Hepatocyte (in vitro differentiated cells): Measurements from ENCODE around the gene SEMA5A. TPM values are rescaled to one million over a fixed set of nuclear protein-coding genes. Genes with fewer than 3 reads are reported as not detected.

Source experiments
- DNase-seq: peaks from one replicate; pipeline ENCODE4 v3.0.0-alpha.2; 2016; ENCODE audit warnings: low spot score
- H2AFZ ChIP-seq: fragments of 200-600 bp; sonication (generic); 2 replicates; pipeline ENCODE4 v1.6.0; 2016; ENCODE audit warnings: antibody characterized with exemption, mild to moderate bottlenecking
- H3K27ac ChIP-seq: fragments of 200-600 bp; sonication (generic); 2 replicates; pipeline ENCODE4 v1.5.1; 2016; ENCODE audit warnings: mild to moderate bottlenecking
- H3K27me3 ChIP-seq: fragments of 200-600 bp; sonication (generic); 2 replicates; pipeline ENCODE4 v1.6.1; 2016
- H3K36me3 ChIP-seq: fragments of 200-600 bp; sonication (generic); replicated peaks from 2 replicates; pipeline ENCODE4 v1.5.1; 2016; ENCODE audit warnings: low read depth; ENCODE audit not compliant: insufficient read depth
- H3K4me1 ChIP-seq: fragments of 200-600 bp; sonication (generic); 2 replicates; pipeline ENCODE4 v1.5.1; 2016; ENCODE audit warnings: mild to moderate bottlenecking, moderate library complexity; ENCODE audit not compliant: insufficient read depth
- H3K4me2 ChIP-seq: fragments of 200-600 bp; sonication (generic); 2 replicates; pipeline ENCODE4 v1.6.0; 2016
- H3K4me3 ChIP-seq: fragments of 200-600 bp; sonication (generic); 2 replicates; pipeline ENCODE4 v1.5.1; 2016; ENCODE audit warnings: mild to moderate bottlenecking
- H3K79me2 ChIP-seq: fragments of 200-600 bp; sonication (generic); 2 replicates; pipeline ENCODE4 v1.6.0; 2017; ENCODE audit warnings: mild to moderate bottlenecking
- H3K9me2 ChIP-seq: fragments of 200-600 bp; sonication (generic); replicated peaks from 2 replicates; pipeline ENCODE4 v1.6.0; 2017; ENCODE audit warnings: mild to moderate bottlenecking; ENCODE audit not compliant: insufficient read depth
- H3K9me3 ChIP-seq: fragments of 200-600 bp; sonication (generic); 2 replicates; pipeline ENCODE4 v1.5.1; 2016; ENCODE audit warnings: low read depth, mild to moderate bottlenecking
- H4K20me1 ChIP-seq: fragments of 200-600 bp; sonication (generic); 2 replicates; pipeline ENCODE4 v1.6.0; 2016; ENCODE audit warnings: mild to moderate bottlenecking; ENCODE audit not compliant: insufficient read depth, poor library complexity, severe bottlenecking
- CTCF ChIP-seq: fragments of 200-600 bp; sonication (generic); IDR thresholded peaks from 2 replicates; pipeline ENCODE4 v1.5.1; 2016; ENCODE audit warnings: antibody characterized with exemption, mild to moderate bottlenecking; ENCODE audit not compliant: poor library complexity
- EZH2 ChIP-seq: fragments of 200-600 bp; sonication (generic); IDR thresholded peaks from 2 replicates; pipeline ENCODE4 v1.6.1; 2016; ENCODE audit warnings: antibody characterized with exemption, mild to moderate bottlenecking, borderline replicate concordance
- EZH2phosphoT487 ChIP-seq: fragments of 200-600 bp; sonication (generic); IDR thresholded peaks from one replicate; pipeline ENCODE4 v1.6.1; 2018; ENCODE audit warnings: antibody characterized with exemption, mild to moderate bottlenecking, low read depth, moderate library complexity; ENCODE audit not compliant: unreplicated experiment, severe bottlenecking
- WGBS: methylation state at CpG from one replicate; pipeline ENCODE4 v1.1.6; 2016; ENCODE audit warnings: low lambda C conversion rate; ENCODE audit errors: missing lambda C conversion rate; 5-methylcytosine and 5-hydroxymethylcytosine counted together
- polyA plus RNA-seq: library from polyadenylated mRNA; unstranded; fragments of >200 nt; fragmentation: Nextera tagmentation; extraction: Ambion mirVana; gene quantifications from 2 replicates; pipeline ENCODE4 v1.2.1, GENCODE V29; 2016
- total RNA-seq: library from RNA; depleted of rRNA; stranded (reverse); fragments of >200 nt; gene quantifications from 2 replicates; pipeline ENCODE4 v1.2.3, GENCODE V29; 2014

Gene SEMA5A
- total and polyA plus RNA-seq, 2 experiments from 2014 or later: 10.7 to 21.7 TPM

GRCh38 chr5:9230355-9230754 lies 315.5 kb downstream of the SEMA5A start:
- 99% methylated on average over 5 of the region's 5 CpGs for WGBS

GRCh38 chr5:9226016-9226536 lies 319.8 kb downstream of the SEMA5A start:
- peak; percentile 13 for DNase-seq
- TF ChIP-seq EZH2 (no peak), CTCF (no peak), EZH2phosphoT487 (no peak)
- 79% methylated on average over 2 of the region's 2 CpGs for WGBS
- H3K4me1 ChIP-seq: peaks cover 8% of the 10 kb centered on the region
- no peaks in the 10 kb centered on the region for H3K36me3 ChIP-seq
- H3K4me3 ChIP-seq: no peak overlapping the region
- peak overlapping the region; percentile 17 for H3K4me2 ChIP-seq
- H3K9me3 ChIP-seq: no peaks in the 10 kb centered on the region
- H3K79me2 ChIP-seq: no peaks in the 10 kb centered on the region
- no peaks in the 10 kb centered on the region for H4K20me1 ChIP-seq
- H3K27ac ChIP-seq: no peak overlapping the region
- no peaks in the 10 kb centered on the region for H3K9me2 ChIP-seq
- H3K27me3 ChIP-seq: no peaks in the 10 kb centered on the region
- H2AFZ ChIP-seq: no peak overlapping the region

More at GRCh38 chr5:9230355-9230754, 315.5 kb downstream of the SEMA5A start:
- no peaks in the 10 kb centered on the region for H3K79me2 ChIP-seq
- no peaks in the 10 kb centered on the region for H3K9me3 ChIP-seq
- no peaks in the 10 kb centered on the region for H4K20me1 ChIP-seq
- H3K4me3 ChIP-seq: no peak overlapping the region
- H2AFZ ChIP-seq: no peak overlapping the region
- peaks cover 20% of the 10 kb centered on the region for H3K4me1 ChIP-seq
- no peaks in the 10 kb centered on the region for H3K36me3 ChIP-seq
- no peaks in the 10 kb centered on the region for H3K9me2 ChIP-seq
- no peak overlapping the region for H3K27ac ChIP-seq
- H3K27me3 ChIP-seq: no peaks in the 10 kb centered on the region
- no peak overlapping the region for H3K4me2 ChIP-seq
- no peak for TF ChIP-seq EZH2
- no peak for TF ChIP-seq CTCF
- no peak for TF ChIP-seq EZH2phosphoT487
- DNase-seq: no peak

- TF ChIP-seq EZH2: no peak
- no peak for TF ChIP-seq EZH2phosphoT487
- Histone ChIP-seq H3K27ac (no peak overlapping the region), H3K9me2 (no peaks in the 10 kb centered on the region), H2AFZ (no peak overlapping the region), H3K36me3 (no peaks in the 10 kb centered on the region), H4K20me1 (no peaks in the 10 kb centered on the region), H3K4me3 (no peak overlapping the region), H3K9me3 (no peaks in the 10 kb centered on the region), H3K4me2 (no peak overlapping the region), H3K79me2 (no peaks in the 10 kb centered on the region), H3K4me1 (no peaks in the 10 kb centered on the region), H3K27me3 (no peaks in the 10 kb centered on the region)
- DNase-seq: no peak
- 80% methylated on average over 7 of the region's 7 CpGs for WGBS
These were observed 323.6 kb downstream of the SEMA5A start for GRCh38 chr5:9222054-9222976.

- no peak overlapping the region for H3K4me2 ChIP-seq
- H3K27ac ChIP-seq: no peak overlapping the region
- WGBS: 85% methylated on average over 4 of the region's 4 CpGs
- no peaks in the 10 kb centered on the region for H3K27me3 ChIP-seq
- H3K4me1 ChIP-seq: no peaks in the 10 kb centered on the region
- H3K4me3 ChIP-seq: no peak overlapping the region
- H4K20me1 ChIP-seq: no peaks in the 10 kb centered on the region
- H3K79me2 ChIP-seq: no peaks in the 10 kb centered on the region
- no peak for TF ChIP-seq CTCF
- TF ChIP-seq EZH2: no peak
- no peak for TF ChIP-seq EZH2phosphoT487
- no peaks in the 10 kb centered on the region for H3K9me3 ChIP-seq
- no peaks in the 10 kb centered on the region for H3K36me3 ChIP-seq
- DNase-seq: no peak
- no peak overlapping the region for H2AFZ ChIP-seq
- H3K9me2 ChIP-seq: no peaks in the 10 kb centered on the region
These were observed 327.5 kb downstream of the SEMA5A start for GRCh38 chr5:9218358-9218757.
